Adrenal gland (tissue), 5 donors: ENCODE data around the gene INPP4B.
"Not testable (repeated sequence)": the region's sequence is repeated elsewhere in the genome, so short reads cannot be mapped to it uniquely, and the experiment has no call there.

Experiments used
- POLR2A ChIP-seq, 2 donors: fragments of 450-650 bp; IDR thresholded peaks; one replicate each; pipeline ENCODE4 v1.6.1; 2017; ENCODE audit warnings: antibody characterized with exemption in 2 of 2, mild to moderate bottlenecking in 2 of 2, moderate library complexity in 1 of 2
- TF ChIP-seq, protein P1 (sequence below), 6 experiments: fragments of 450-650 bp in 4 of 6; fragments of 200-600 bp in 2 of 6; sonication (generic) in 1 of 6; IDR thresholded peaks; 1 replicate in 5 of 6; 2 replicates in 1 of 6; pipeline versions ENCODE4 v1.5.1 to v1.8.0; 2016 to 2021; ENCODE audit warnings: antibody characterized with exemption in 6 of 6, mild to moderate bottlenecking in 2 of 6, moderate library complexity in 1 of 6
- donor health status: DM: no; HTN: no; CAD: no.

- TF ChIP-seq, protein P1, sequence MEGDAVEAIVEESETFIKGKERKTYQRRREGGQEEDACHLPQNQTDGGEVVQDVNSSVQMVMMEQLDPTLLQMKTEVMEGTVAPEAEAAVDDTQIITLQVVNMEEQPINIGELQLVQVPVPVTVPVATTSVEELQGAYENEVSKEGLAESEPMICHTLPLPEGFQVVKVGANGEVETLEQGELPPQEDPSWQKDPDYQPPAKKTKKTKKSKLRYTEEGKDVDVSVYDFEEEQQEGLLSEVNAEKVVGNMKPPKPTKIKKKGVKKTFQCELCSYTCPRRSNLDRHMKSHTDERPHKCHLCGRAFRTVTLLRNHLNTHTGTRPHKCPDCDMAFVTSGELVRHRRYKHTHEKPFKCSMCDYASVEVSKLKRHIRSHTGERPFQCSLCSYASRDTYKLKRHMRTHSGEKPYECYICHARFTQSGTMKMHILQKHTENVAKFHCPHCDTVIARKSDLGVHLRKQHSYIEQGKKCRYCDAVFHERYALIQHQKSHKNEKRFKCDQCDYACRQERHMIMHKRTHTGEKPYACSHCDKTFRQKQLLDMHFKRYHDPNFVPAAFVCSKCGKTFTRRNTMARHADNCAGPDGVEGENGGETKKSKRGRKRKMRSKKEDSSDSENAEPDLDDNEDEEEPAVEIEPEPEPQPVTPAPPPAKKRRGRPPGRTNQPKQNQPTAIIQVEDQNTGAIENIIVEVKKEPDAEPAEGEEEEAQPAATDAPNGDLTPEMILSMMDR (IDR thresholded peaks at IDR 0.05): not testable (repeated sequence)
- not testable (repeated sequence) for TF ChIP-seq POLR2A (IDR thresholded peaks at IDR 0.05)
Measured at GRCh38 chr4:142803879-142804278, 42.2 kb downstream of the INPP4B start.
